Sigmoid colon (tissue), 7 donors: ENCODE data around the gene THBD. TPM values are rescaled to one million over a fixed set of nuclear protein-coding genes. Genes with fewer than 3 reads are reported as not detected.

Source experiments
- DNase-seq: peaks from one replicate; pipeline ENCODE4 v3.0.0-alpha.2; 2019
- H3K27ac ChIP-seq, 4 donors: fragments of 200-600 bp; sonication (generic); one replicate each; pipeline ENCODE4 v1.5.1; 2016 to 2019; ENCODE audit warnings: mild to moderate bottlenecking in 1 of 4
- H3K27me3 ChIP-seq, 3 donors: fragments of 200-600 bp; sonication (generic); one replicate each; pipeline ENCODE4 v1.5.1; 2019; ENCODE audit warnings: mild to moderate bottlenecking in 1 of 3
- H3K36me3 ChIP-seq, 4 donors: fragments of 200-600 bp; sonication (generic); one replicate each; pipeline ENCODE4 v1.5.1; 2016 to 2019
- H3K4me1 ChIP-seq, 4 donors: fragments of 200-600 bp; sonication (generic); one replicate each; pipeline ENCODE4 v1.5.1; 2017 to 2019
- H3K4me3 ChIP-seq, 4 donors: fragments of 200-600 bp; sonication (generic); one replicate each; pipeline ENCODE4 v1.5.1; 2017 to 2019; ENCODE audit warnings: mild to moderate bottlenecking in 2 of 4, moderate library complexity in 1 of 4
- H3K9me3 ChIP-seq, 4 donors: fragments of 200-600 bp in 3 of 4; sonication (generic) in 3 of 4; one replicate each; pipeline versions ENCODE4 v1.5.1 to v1.6.1; 2013 to 2019
- EP300 ChIP-seq, 4 donors: sonication (generic); formaldehyde crosslinking; IDR thresholded peaks; one replicate each; pipeline ENCODE4 v1.6.1; 2017; ENCODE audit warnings: antibody characterized with exemption in 4 of 4
- POLR2A ChIP-seq, 2 donors: fragments of 450-650 bp; IDR thresholded peaks; one replicate each; pipeline ENCODE4 v1.6.1; 2016; ENCODE audit warnings: antibody characterized with exemption in 2 of 2, mild to moderate bottlenecking in 2 of 2, moderate library complexity in 2 of 2
- POLR2AphosphoS5 ChIP-seq, 4 donors: sonication (generic); formaldehyde crosslinking; IDR thresholded peaks; one replicate each; pipeline ENCODE4 v1.6.1; 2017; ENCODE audit warnings: antibody characterized with exemption in 4 of 4
- WGBS, 2 donors: extraction: QIAGEN DNeasy Blood & Tissue Kit; methylation state at CpG; one replicate each; pipeline ENCODE4 v1.1.7; 2013; 5-methylcytosine and 5-hydroxymethylcytosine counted together
- intact Hi-C: fragments of 100-400 bp; cut with DNase I; formaldehyde crosslinking; loops from one replicate; pipeline ENCODE4 v1.15.1; 2023
- polyA plus RNA-seq, 3 donors: library from polyadenylated mRNA; stranded (reverse); fragments of 200-250 nt; gene quantifications; one replicate each; pipeline ENCODE4 v1.2.3, GENCODE V29; 2013
- total RNA-seq, 4 donors: library from RNA; depleted of rRNA; stranded (reverse); fragments of >200 nt; gene quantifications; one replicate each; pipeline ENCODE4 v1.1.0, GENCODE V29; 2016
- TF ChIP-seq, protein P1 (sequence below), 4 experiments: fragments of 450-650 bp in 3 of 4; fragments of 200-600 bp in 1 of 4; IDR thresholded peaks; one replicate each; pipeline ENCODE4 v1.5.1; 2016 to 2019; ENCODE audit warnings: antibody characterized with exemption in 4 of 4, mild to moderate bottlenecking in 3 of 4, moderate library complexity in 2 of 4
- donor health status: healthy with polysubstance abuse.
- donor health status: Bipolar disorder and iron deficiency.
- donor health status: healthy.

The THBD gene
- total and polyA plus RNA-seq, 7 donors, result 1.8 to 26.6 (median 8.6) TPM

DNA sequence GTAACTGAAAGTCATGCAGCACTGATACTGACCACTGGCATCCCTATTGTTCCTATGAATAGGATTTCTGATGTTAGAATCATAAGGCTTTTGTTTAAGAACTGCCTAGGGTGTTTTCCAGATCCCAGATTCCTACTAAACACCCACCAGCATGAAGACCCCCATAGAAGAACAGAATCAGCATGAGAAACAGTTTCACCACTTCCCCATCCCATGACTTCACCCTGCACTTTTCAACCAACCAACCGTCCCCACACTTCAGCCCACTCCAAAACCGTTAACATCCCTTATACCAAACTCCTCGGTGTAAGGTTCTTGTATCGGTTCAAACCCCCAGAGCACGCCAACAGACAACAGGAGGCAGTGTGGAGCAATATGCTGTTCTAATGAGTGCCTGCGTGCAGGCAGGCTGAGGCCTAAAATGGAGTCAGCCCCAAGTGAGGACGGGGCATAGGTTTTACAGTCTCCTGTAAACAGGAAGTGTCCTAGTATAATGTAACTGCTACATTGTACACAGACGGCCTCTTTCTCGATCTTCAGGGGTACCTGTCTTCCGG, 25.8 kb downstream of the THBD start:
- no peak overlapping the region for H3K4me3 ChIP-seq
- DNase-seq, result no peak
- no peaks in the 10 kb centered on the region for H3K36me3 ChIP-seq
- H3K9me3 ChIP-seq, result no peaks in the 10 kb centered on the region
- intact Hi-C loops, result no loop called here
- H3K4me1 ChIP-seq, result no peaks in the 10 kb centered on the region
- WGBS, 2 donors, result 86 to 88% methylated on average over 10 of the region's 10 CpGs
- TF ChIP-seq, protein P1, sequence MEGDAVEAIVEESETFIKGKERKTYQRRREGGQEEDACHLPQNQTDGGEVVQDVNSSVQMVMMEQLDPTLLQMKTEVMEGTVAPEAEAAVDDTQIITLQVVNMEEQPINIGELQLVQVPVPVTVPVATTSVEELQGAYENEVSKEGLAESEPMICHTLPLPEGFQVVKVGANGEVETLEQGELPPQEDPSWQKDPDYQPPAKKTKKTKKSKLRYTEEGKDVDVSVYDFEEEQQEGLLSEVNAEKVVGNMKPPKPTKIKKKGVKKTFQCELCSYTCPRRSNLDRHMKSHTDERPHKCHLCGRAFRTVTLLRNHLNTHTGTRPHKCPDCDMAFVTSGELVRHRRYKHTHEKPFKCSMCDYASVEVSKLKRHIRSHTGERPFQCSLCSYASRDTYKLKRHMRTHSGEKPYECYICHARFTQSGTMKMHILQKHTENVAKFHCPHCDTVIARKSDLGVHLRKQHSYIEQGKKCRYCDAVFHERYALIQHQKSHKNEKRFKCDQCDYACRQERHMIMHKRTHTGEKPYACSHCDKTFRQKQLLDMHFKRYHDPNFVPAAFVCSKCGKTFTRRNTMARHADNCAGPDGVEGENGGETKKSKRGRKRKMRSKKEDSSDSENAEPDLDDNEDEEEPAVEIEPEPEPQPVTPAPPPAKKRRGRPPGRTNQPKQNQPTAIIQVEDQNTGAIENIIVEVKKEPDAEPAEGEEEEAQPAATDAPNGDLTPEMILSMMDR (IDR thresholded peaks at IDR 0.05), result no peak
- no peak for TF ChIP-seq POLR2AphosphoS5 (IDR thresholded peaks at IDR 0.05)
- TF ChIP-seq EP300 (IDR thresholded peaks at IDR 0.05), result no peak
- no peak for TF ChIP-seq POLR2A (IDR thresholded peaks at IDR 0.05)
- no peak overlapping the region for H3K27ac ChIP-seq
- H3K27me3 ChIP-seq, result peaks cover 0 to 4% (median 3%) of the 10 kb centered on the region in 3 donors

DNA sequence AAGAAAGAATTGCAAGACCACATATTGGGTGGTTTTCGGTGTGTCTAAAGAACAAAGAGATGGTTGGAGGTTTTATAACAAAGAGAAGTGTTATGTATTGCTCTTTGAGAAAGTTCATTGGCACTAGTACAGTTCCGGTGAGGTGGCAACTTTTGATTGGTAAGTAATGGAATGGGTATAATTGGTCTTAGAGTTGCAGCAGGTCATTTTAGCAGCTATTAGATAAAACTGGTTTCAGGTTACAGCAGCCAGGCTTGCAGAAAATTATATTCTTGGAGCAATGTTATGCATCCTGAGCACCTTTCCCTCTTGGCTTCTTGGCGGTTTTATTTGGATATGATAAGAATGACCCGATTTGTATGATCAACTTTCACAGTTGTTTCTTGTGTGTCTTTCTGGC, 26.6 kb downstream of the THBD start:
- Histone ChIP-seq H3K27me3 (peaks cover 0 to 4% (median 3%) of the 10 kb centered on the region in 3 donors), H3K9me3 (no peaks in the 10 kb centered on the region), H3K36me3 (no peaks in the 10 kb centered on the region), H3K27ac (no peak overlapping the region), H3K4me1 (no peaks in the 10 kb centered on the region), H3K4me3 (no peak overlapping the region)
- WGBS, 2 donors, result 80 to 86% methylated on average over 4 of the region's 4 CpGs
- intact Hi-C loops, result no loop called here
- TF ChIP-seq POLR2A (IDR thresholded peaks at IDR 0.05) (no peak), EP300 (IDR thresholded peaks at IDR 0.05) (no peak), POLR2AphosphoS5 (IDR thresholded peaks at IDR 0.05) (no peak)
- TF ChIP-seq, protein P1 (IDR thresholded peaks at IDR 0.05), result no peak
- DNase-seq, result no peak

DNA sequence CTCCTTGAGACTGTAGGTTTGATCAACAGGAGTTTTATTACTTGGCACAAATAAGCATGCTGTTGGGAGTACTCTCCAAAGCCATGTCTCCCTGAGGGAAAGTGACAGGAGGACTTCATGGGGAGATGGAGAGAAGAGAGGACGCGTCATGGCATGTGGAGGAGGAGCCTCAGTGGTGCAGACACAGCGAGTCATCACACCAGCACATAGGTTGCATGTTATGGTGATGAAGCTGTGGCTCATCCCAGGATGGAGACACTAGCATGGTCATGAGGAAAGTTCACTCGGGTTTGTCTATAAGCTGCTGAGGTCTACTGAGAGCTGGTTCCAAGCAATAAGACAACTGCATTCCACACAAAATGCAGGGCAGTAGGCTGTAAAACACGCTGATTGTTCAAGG, 27.5 kb downstream of the THBD start:
- no peak for TF ChIP-seq EP300 (IDR thresholded peaks at IDR 0.05)
- TF ChIP-seq, protein P1 (IDR thresholded peaks at IDR 0.05), result no peak
- no peak for TF ChIP-seq POLR2AphosphoS5 (IDR thresholded peaks at IDR 0.05)
- TF ChIP-seq POLR2A (IDR thresholded peaks at IDR 0.05), result no peak
- Histone ChIP-seq H3K27ac (no peak overlapping the region), H3K36me3 (no peaks in the 10 kb centered on the region), H3K4me3 (no peak overlapping the region), H3K9me3 (no peaks in the 10 kb centered on the region), H3K27me3 (peaks cover 0 to 4% (median 3%) of the 10 kb centered on the region in 3 donors), H3K4me1 (no peaks in the 10 kb centered on the region)
- WGBS, 2 donors, result 90 to 95% methylated on average over 5 of the region's 5 CpGs
- intact Hi-C loops, result no loop called here
- no peak for DNase-seq

DNA sequence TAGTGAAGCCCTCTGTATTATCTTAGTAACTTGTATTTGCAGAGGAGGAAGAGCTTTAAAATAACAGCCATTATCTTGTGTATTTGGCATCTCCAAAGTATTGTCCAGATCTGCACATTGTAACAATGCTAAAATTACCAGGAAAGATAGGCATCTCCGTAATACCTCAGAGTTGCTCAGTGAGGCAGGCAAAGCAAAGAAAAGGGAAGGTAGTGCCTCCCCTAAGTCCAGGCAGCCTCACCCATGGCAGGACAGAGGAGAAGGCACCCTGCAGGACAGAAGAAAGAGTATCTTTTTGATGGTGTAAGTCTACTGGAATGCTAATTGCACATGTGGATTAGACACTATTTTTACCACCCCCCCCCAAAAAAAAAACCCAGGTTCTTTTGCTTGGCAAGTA, 27.9 kb downstream of the THBD start:
- intact Hi-C loops, result no loop called here
- no peak for DNase-seq
- TF ChIP-seq EP300 (IDR thresholded peaks at IDR 0.05) (no peak), POLR2A (IDR thresholded peaks at IDR 0.05) (no peak)
- Histone ChIP-seq H3K36me3 (no peaks in the 10 kb centered on the region), H3K4me3 (no peak overlapping the region), H3K9me3 (no peaks in the 10 kb centered on the region), H3K27me3 (peaks cover 0 to 4% (median under 1%) of the 10 kb centered on the region in 3 donors), H3K4me1 (no peaks in the 10 kb centered on the region), H3K27ac (no peak overlapping the region)
- 57 to 78% methylated on average over 1 of the region's 1 CpG for WGBS, 2 donors

DNA sequence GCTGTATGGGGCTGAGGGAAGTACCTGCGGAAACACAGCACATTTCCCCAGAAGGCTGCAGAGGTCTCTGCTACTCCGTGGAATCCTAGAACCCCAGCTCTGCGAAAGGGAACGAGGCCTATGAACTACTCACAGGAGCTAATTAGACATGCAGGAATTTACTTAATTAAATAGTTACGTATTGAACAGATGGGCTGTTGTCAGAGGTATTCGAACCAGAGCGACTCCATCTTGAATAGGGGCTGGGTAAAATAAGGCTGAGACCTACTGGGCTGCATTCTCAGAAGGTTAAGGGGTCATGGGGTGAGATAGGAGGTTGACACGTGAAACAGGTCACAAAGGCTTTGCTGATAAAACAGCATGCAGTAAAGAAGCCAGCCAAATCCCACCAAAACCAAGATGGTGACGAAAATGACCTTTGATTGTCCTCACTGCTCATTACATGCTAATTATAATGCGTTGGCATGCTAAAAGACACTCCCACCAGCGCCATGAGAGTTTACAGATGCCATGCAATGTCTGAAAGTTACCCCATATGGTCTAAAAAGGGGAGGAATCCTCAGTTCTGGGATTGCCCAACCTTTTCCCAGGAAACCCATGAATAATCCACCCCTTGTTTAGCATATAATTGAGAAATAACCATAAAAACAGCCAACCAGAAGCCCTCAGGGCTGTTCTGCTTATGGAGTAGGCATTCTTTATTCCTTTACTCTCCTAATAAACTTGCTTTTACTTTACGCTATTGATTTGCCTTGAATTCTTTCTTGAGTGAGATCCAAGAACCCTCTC, 29.0 kb downstream of the THBD start:
- Histone ChIP-seq H3K4me1 (no peaks in the 10 kb centered on the region), H3K36me3 (no peaks in the 10 kb centered on the region), H3K4me3 (no peak overlapping the region), H3K27me3 (no peaks in the 10 kb centered on the region), H3K27ac (no peak overlapping the region), H3K9me3 (no peaks in the 10 kb centered on the region)
- intact Hi-C loops, result no loop called here
- TF ChIP-seq POLR2A (IDR thresholded peaks at IDR 0.05) (no peak), POLR2AphosphoS5 (IDR thresholded peaks at IDR 0.05) (no peak), EP300 (IDR thresholded peaks at IDR 0.05) (no peak)
- TF ChIP-seq, protein P1 (IDR thresholded peaks at IDR 0.05), result no peak
- WGBS, 2 donors, result 79 to 90% methylated on average over 12 of the region's 12 CpGs
- no peak for DNase-seq
